Ovary (tissue), 9 donors: ENCODE results near the gene MBD6. TPM values are rescaled to one million over a fixed set of nuclear protein-coding genes. Genes with fewer than 3 reads are reported as not detected.

Source experiments
- DNase-seq, 5 donors: peaks; one replicate each; pipeline ENCODE4 v3.0.0-alpha.2; 2019 to 2020
- H3K27ac ChIP-seq, 2 donors: fragments of 200-600 bp; one replicate each; pipeline versions ENCODE4 v1.5.1 to v1.8.0; 2019 to 2022
- H3K27me3 ChIP-seq: fragments of 200-600 bp; one replicate; pipeline ENCODE4 v1.8.0; 2022
- H3K36me3 ChIP-seq: fragments of 200-600 bp; sonication (generic); one replicate; pipeline ENCODE4 v1.5.1; 2019
- H3K4me1 ChIP-seq: one replicate; pipeline ENCODE4 v1.8.1; 2013; ENCODE audit warnings: mild to moderate bottlenecking, moderate library complexity; ENCODE audit not compliant: insufficient read depth
- H3K4me3 ChIP-seq: fragments of 200-600 bp; sonication (generic); one replicate; pipeline ENCODE4 v1.5.1; 2017
- H3K9me3 ChIP-seq, 2 donors: fragments of 200-600 bp in 1 of 2; sonication (generic) in 1 of 2; one replicate each; pipeline versions ENCODE4 v1.5.1 to v1.8.1; 2013 to 2019; ENCODE audit warnings: mild to moderate bottlenecking in 1 of 2, moderate library complexity in 1 of 2
- CTCF ChIP-seq, 3 donors: fragments of 450-650 bp in 2 of 3; fragments of 200-600 bp in 1 of 3; IDR thresholded peaks; one replicate each; pipeline versions ENCODE4 v1.5.1 to v1.8.0; 2016 to 2022; ENCODE audit warnings: antibody characterized with exemption in 3 of 3, mild to moderate bottlenecking in 1 of 3
- EP300 ChIP-seq: sonication (generic); formaldehyde crosslinking; IDR thresholded peaks from one replicate; pipeline ENCODE4 v1.6.1; 2017; ENCODE audit warnings: antibody characterized with exemption
- POLR2A ChIP-seq: fragments of 450-650 bp; IDR thresholded peaks from one replicate; pipeline ENCODE4 v1.6.1; 2017; ENCODE audit warnings: antibody characterized with exemption, mild to moderate bottlenecking, moderate library complexity
- WGBS, 3 donors: extraction: QIAGEN DNeasy Blood & Tissue Kit in 1 of 3; methylation state at CpG; one replicate each; pipeline versions ENCODE4 v1.1.5 to v1.1.7; 2013 to 2017; 5-methylcytosine and 5-hydroxymethylcytosine counted together
- intact Hi-C, 4 donors: fragments of 100-400 bp; cut with DNase I; formaldehyde crosslinking; loops; one replicate each; pipeline versions ENCODE4 v1.11.0 to v1.15.1; 2022 to 2023
- polyA plus RNA-seq, 2 donors: library from polyadenylated mRNA; stranded (reverse); fragments of 200-250 nt in 1 of 2; fragments of 350-450 nt in 1 of 2; fragmentation: Illumina TruSeq in 1 of 2; extraction: RNeasy Lipid Tissue Mini Kit (QIAGEN cat#74804) in 1 of 2; gene quantifications; one replicate each; pipeline ENCODE4 v1.2.3, GENCODE V29; 2013 to 2014
- total RNA-seq, 7 donors: library from RNA; depleted of rRNA in 2 of 7; stranded (reverse); fragments of >200 nt in 2 of 7; fragmentation: NEBNext Ultra II Directional in 3 of 7; extraction: Animal tissue kit (Norgen Biotek cat#: 25700) in 3 of 7; gene quantifications; one replicate each; pipeline versions ENCODE4 v1.1.0 to v1.2.4, GENCODE V29; 2016 to 2023
- donor health status: DM: no; HTN: no; CAD: no; lungs with moderate emphysema.
- donor health status: DM: no; HTN: no; CAD: no.
- donor health status: Bipolar disorder and iron deficiency.
- donor health status: DM: yes; HTN: yes; CAD: no.
- donor health status: DM: no; HTN: no; CAD: no.
- donor health status: DM: yes; HTN: yes; CAD: no.

MBD6 gene
- total and polyA plus RNA-seq, 9 donors = 18.1 to 122 (median 73.8) TPM

GRCh38 chr12:57552306-57552651 lies 29.7 kb downstream of the MBD6 start:
- no peak overlapping the region for H3K4me3 ChIP-seq
- H3K9me3 ChIP-seq = no peaks in the 10 kb centered on the region
- 62 to 80% (median 72%) methylated on average over 2 of the region's 2 CpGs for WGBS, 3 donors
- H3K4me1 ChIP-seq = peaks cover 3% of the 10 kb centered on the region
- no peaks in the 10 kb centered on the region for H3K27me3 ChIP-seq
- DNase-seq = peak in 1 of 5 donors; percentile 16
- no peak overlapping the region for H3K27ac ChIP-seq
- intact Hi-C loops = no loop called here
- TF ChIP-seq CTCF (IDR thresholded peaks at IDR 0.05) = no peak
- no peak for TF ChIP-seq POLR2A
- no peak for TF ChIP-seq EP300
- H3K36me3 ChIP-seq = no peaks in the 10 kb centered on the region

GRCh38 chr12:57552835-57553313 lies 30.2 kb downstream of the MBD6 start:
- DNase-seq = no peak
- intact Hi-C loops = no loop called here

GRCh38 chr12:57553343-57554202 lies 30.9 kb downstream of the MBD6 start:
- DNase-seq = no peak
- H3K27ac ChIP-seq = no peak overlapping the region
- intact Hi-C loops = no loop called here
- H3K4me1 ChIP-seq = peaks cover 3% of the 10 kb centered on the region
- no peaks in the 10 kb centered on the region for H3K9me3 ChIP-seq
- H3K4me3 ChIP-seq = no peak overlapping the region
- no peaks in the 10 kb centered on the region for H3K27me3 ChIP-seq
- 60 to 67% (median 66%) methylated on average over 7 of the region's 7 CpGs for WGBS, 3 donors
- TF ChIP-seq EP300 = no peak
- TF ChIP-seq POLR2A = no peak
- no peak for TF ChIP-seq CTCF (IDR thresholded peaks at IDR 0.05)
- no peaks in the 10 kb centered on the region for H3K36me3 ChIP-seq

More at GRCh38 chr12:57552835-57553313, 30.2 kb downstream of the MBD6 start:
- WGBS, 3 donors = 50 to 53% (median 51%) methylated on average over 6 of the region's 6 CpGs
- H3K27me3 ChIP-seq = no peaks in the 10 kb centered on the region
- no peak overlapping the region for H3K27ac ChIP-seq
- peaks cover 3% of the 10 kb centered on the region for H3K4me1 ChIP-seq
- no peak for TF ChIP-seq EP300
- TF ChIP-seq POLR2A = no peak
- no peak for TF ChIP-seq CTCF (IDR thresholded peaks at IDR 0.05)
- no peaks in the 10 kb centered on the region for H3K9me3 ChIP-seq
- H3K36me3 ChIP-seq = no peaks in the 10 kb centered on the region
- H3K4me3 ChIP-seq = no peak overlapping the region

- WGBS, 3 donors = 94 to 95% (median 95%) methylated on average over 2 of the region's 2 CpGs
- Histone ChIP-seq H3K36me3 (no peaks in the 10 kb centered on the region), H3K27me3 (no peaks in the 10 kb centered on the region), H3K9me3 (no peaks in the 10 kb centered on the region), H3K27ac (no peak overlapping the region), H3K4me1 (peaks cover 3% of the 10 kb centered on the region), H3K4me3 (no peak overlapping the region)
- TF ChIP-seq POLR2A (no peak), CTCF (IDR thresholded peaks at IDR 0.05) (no peak), EP300 (no peak)
- intact Hi-C loops = no loop called here
- DNase-seq = no peak
These were observed 31.8 kb downstream of the MBD6 start for GRCh38 chr12:57554453-57554852.
